Gastroesophageal sphincter (tissue), 3 donors: ENCODE measurements around the gene WFDC6.

Experiments
- CTCF ChIP-seq, 4 experiments: fragments of 200-600 bp in 2 of 4; fragments of 450-650 bp in 2 of 4; sonication (generic) in 1 of 4; IDR thresholded peaks; one replicate each; pipeline ENCODE4 v1.5.1; 2017 to 2019; ENCODE audit warnings: antibody characterized with exemption in 4 of 4, mild to moderate bottlenecking in 2 of 4, moderate library complexity in 2 of 4
- POLR2AphosphoS5 ChIP-seq: sonication (generic); formaldehyde crosslinking; IDR thresholded peaks from one replicate; pipeline ENCODE4 v1.6.1; 2017; ENCODE audit warnings: antibody characterized with exemption

- TF ChIP-seq POLR2AphosphoS5 (no peak), CTCF (IDR thresholded peaks at IDR 0.05) (no peak)
These were observed 37.7 kb downstream of the WFDC6 start for GRCh38 chr20:45501600-45501999.
